GM12873 (cell line): ENCODE results near the gene AJM1.

ENCODE experiments used
- CTCF ChIP-seq: IDR thresholded peaks from 2 replicates; pipeline ENCODE4 v1.5.1; 2012; ENCODE audit warnings: low read depth, mild to moderate bottlenecking, moderate library complexity, low read length, control low read depth; ENCODE audit not compliant: insufficient read depth; ENCODE audit errors: missing control alignments

AJM1 gene

GRCh38 chr9:136831720-136832104, 10.6 kb upstream of the AJM1 start:
- TF ChIP-seq CTCF = no peak

GRCh38 chr9:136832581-136832980, 9.7 kb upstream of the AJM1 start:
- TF ChIP-seq CTCF = no peak

GRCh38 chr9:136835162-136835931, 6.9 kb upstream of the AJM1 start:
- no peak for TF ChIP-seq CTCF

GRCh38 chr9:136835932-136836904, 6.1 kb upstream of the AJM1 start:
- TF ChIP-seq CTCF = no peak

- no peak for TF ChIP-seq CTCF
Observed at GRCh38 chr9:136837146-136837855, 5.0 kb upstream of the AJM1 start.

- TF ChIP-seq CTCF = no peak
Observed at GRCh38 chr9:136838314-136839228, 3.7 kb upstream of the AJM1 start.
